HL-60 (cell line): ENCODE measurements around the gene CRB1.

Experiments
- CTCF ChIP-seq: IDR thresholded peaks from one replicate; pipeline ENCODE4 v1.5.1; 2011; ENCODE audit warnings: low read length, control low read depth, inconsistent platforms; ENCODE audit not compliant: insufficient read depth
- POLR2AphosphoS5 ChIP-seq: IDR thresholded peaks from 2 replicates; pipeline ENCODE4 v1.6.1; 2012; ENCODE audit warnings: low read depth
- SPI1 ChIP-seq: IDR thresholded peaks from 2 replicates; pipeline ENCODE4 v1.6.1; 2012; ENCODE audit warnings: low read depth, mild to moderate bottlenecking, borderline replicate concordance

- TF ChIP-seq CTCF (no peak), POLR2AphosphoS5 (no peak), SPI1 (peak; percentile 36; the same call in 1 of the 2 replicates)
Observed at GRCh38 chr1:197468543-197469175, 200.6 kb downstream of the CRB1 start.
